ENCODE data around the gene PRPF8.

- TF ChIP-seq CTCF (IDR thresholded peaks at IDR 0.05) (no peak), POLR2AphosphoS5 (IDR thresholded peaks at IDR 0.05) (no peak), POLR2A (IDR thresholded peaks at IDR 0.05) (no peak)
Observed at GRCh38 chr17:1686086-1686485, 1.4 kb upstream of the PRPF8 start.
